Upper lobe of right lung (tissue), 1 donor: Measurements from ENCODE around the gene DYNAP. TPM values are rescaled to one million over a fixed set of nuclear protein-coding genes. Genes with fewer than 3 reads are reported as not detected.

Experiments used
- ATAC-seq: fragments of 200-7000 bp; cut with Tn5 transposase; one replicate; pipeline ENCODE4 v1.9.1; 2020; ENCODE audit warnings: mild to moderate bottlenecking, moderate library complexity
- DNase-seq: peaks from one replicate; pipeline ENCODE4 v3.0.0-alpha.2; 2020
- H3K27ac ChIP-seq: fragments of 200-600 bp; one replicate; pipeline ENCODE4 v1.8.0; 2022
- H3K27me3 ChIP-seq: fragments of 200-600 bp; one replicate; pipeline ENCODE4 v1.8.0; 2022; ENCODE audit warnings: mild to moderate bottlenecking
- H3K36me3 ChIP-seq: fragments of 200-600 bp; one replicate; pipeline ENCODE4 v1.8.0; 2022
- H3K4me1 ChIP-seq: fragments of 200-600 bp; one replicate; pipeline ENCODE4 v1.8.0; 2022
- H3K4me3 ChIP-seq: fragments of 200-600 bp; one replicate; pipeline ENCODE4 v1.8.0; 2022; ENCODE audit warnings: mild to moderate bottlenecking
- H3K9me3 ChIP-seq: fragments of 200-600 bp; one replicate; pipeline ENCODE4 v1.8.0; 2022
- intact Hi-C: fragments of 100-400 bp; cut with DNase I; formaldehyde crosslinking; loops from one replicate; pipeline ENCODE4 v1.11.0; 2022
- total RNA-seq: library from RNA; stranded (reverse); fragmentation: NEBNext Ultra II Directional; extraction: Animal tissue kit (Norgen Biotek cat#: 25700); gene quantifications from one replicate; pipeline ENCODE4 v1.2.1, GENCODE V29; 2021
- TF ChIP-seq, protein P1 (sequence below): fragments of 200-600 bp; IDR thresholded peaks from one replicate; pipeline ENCODE4 v1.8.0; 2022; ENCODE audit warnings: antibody characterized with exemption
- donor health status: DM: no; HTN: yes; CAD: no; lungs with severe emphysema.

The DYNAP gene
- total RNA-seq, 1 donor from 2014 or later: not detected

DNA sequence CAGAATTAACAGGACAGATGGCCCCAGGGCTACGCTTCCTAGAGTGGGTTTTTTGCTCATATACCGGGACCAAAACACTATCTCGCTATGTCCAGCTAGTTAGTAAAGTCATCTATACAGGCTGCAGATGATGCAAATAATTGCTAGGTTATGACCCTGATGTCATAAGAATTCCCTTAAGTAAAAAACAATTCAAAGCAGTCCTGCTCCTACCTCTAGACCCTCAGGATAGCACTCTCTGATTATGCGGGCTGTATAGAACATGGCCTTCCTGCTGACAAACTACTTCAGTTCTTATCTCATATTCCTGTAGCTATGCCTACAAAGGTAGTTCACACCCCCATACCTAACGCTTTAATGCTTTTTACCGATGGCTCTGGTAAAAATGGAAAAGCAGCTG, 13.2 kb downstream of the DYNAP start:
- Histone ChIP-seq H3K9me3 (no peaks in the 10 kb centered on the region), H3K36me3 (no peaks in the 10 kb centered on the region), H3K4me1 (no peaks in the 10 kb centered on the region), H3K27ac (no peak overlapping the region), H3K4me3 (no peak overlapping the region), H3K27me3 (no peaks in the 10 kb centered on the region)
- ATAC-seq (no peak), DNase-seq (no peak)
- TF ChIP-seq, protein P1, sequence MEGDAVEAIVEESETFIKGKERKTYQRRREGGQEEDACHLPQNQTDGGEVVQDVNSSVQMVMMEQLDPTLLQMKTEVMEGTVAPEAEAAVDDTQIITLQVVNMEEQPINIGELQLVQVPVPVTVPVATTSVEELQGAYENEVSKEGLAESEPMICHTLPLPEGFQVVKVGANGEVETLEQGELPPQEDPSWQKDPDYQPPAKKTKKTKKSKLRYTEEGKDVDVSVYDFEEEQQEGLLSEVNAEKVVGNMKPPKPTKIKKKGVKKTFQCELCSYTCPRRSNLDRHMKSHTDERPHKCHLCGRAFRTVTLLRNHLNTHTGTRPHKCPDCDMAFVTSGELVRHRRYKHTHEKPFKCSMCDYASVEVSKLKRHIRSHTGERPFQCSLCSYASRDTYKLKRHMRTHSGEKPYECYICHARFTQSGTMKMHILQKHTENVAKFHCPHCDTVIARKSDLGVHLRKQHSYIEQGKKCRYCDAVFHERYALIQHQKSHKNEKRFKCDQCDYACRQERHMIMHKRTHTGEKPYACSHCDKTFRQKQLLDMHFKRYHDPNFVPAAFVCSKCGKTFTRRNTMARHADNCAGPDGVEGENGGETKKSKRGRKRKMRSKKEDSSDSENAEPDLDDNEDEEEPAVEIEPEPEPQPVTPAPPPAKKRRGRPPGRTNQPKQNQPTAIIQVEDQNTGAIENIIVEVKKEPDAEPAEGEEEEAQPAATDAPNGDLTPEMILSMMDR: no peak
- intact Hi-C loops: no loop called here

DNA sequence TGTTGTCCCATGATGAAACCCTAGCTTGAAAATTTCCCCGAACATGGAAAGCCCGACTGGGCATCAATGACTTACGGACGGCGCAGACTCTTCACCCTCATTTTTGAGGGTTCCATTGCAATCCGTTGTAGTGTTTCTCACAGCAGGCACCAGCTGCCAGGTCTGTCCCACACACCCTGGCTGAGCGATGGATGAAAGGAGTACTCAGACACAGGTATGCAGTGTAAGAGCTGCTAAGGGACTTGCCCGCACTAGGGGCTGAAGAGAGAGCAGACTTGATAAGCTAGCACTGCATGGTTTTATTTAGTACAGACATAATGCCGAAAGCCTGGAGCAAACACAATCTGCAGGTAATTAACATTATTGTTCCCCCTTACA, 15.8 kb downstream of the DYNAP start:
- DNase-seq: peak; percentile 59
- Histone ChIP-seq H3K36me3 (no peaks in the 10 kb centered on the region), H3K27ac (peak overlapping the region; percentile 83), H3K4me3 (peak overlapping the region; percentile 37), H3K27me3 (no peaks in the 10 kb centered on the region), H3K4me1 (no peaks in the 10 kb centered on the region), H3K9me3 (no peaks in the 10 kb centered on the region)
- peak; percentile 83 for ATAC-seq
- TF ChIP-seq, protein P1: no peak
- intact Hi-C loops: no loop called here

GRCh38 chr18:54607213-54608027, 16.4 kb downstream of the DYNAP start:
- Histone ChIP-seq H3K27ac (peak overlapping the region; percentile 83), H3K9me3 (no peaks in the 10 kb centered on the region), H3K4me1 (no peaks in the 10 kb centered on the region), H3K36me3 (no peaks in the 10 kb centered on the region), H3K27me3 (no peaks in the 10 kb centered on the region), H3K4me3 (peak overlapping the region; percentile 37)
- ATAC-seq (peak; percentile 74), DNase-seq (no peak)
- intact Hi-C loops: no loop called here
- TF ChIP-seq, protein P1: no peak

DNA sequence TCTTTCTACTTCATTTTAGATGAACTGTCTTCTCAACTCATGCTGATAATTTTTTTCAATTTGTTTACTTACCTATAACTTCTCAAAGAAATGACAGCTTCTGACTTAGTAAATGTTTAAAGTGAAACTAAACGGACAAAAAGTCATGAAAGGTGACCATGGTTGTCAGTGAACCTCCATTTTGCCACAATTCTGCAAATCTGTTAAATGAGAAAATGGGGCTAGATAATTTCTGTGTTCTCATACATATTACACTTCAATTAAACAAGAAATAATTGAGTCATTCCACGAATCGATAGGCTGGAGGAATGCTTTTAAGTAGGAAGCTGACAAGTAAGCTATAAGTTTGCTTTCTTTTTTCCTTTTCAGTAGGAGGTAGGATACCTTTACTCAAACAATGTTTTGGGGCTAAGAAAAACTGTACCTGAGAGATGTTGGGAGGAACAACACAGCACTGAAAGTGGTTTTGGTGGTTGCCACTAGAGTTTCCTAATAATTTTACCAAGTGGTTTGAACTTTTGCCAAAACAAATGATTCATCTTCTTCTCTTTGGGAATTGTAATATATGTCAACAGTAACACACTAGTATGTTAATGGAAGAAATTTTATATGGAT, 17.1 kb downstream of the DYNAP start:
- intact Hi-C loops: no loop called here
- Histone ChIP-seq H3K9me3 (no peaks in the 10 kb centered on the region), H3K27me3 (no peaks in the 10 kb centered on the region), H3K4me3 (peak overlapping the region; percentile 37), H3K36me3 (no peaks in the 10 kb centered on the region), H3K27ac (peak overlapping the region; percentile 83), H3K4me1 (no peaks in the 10 kb centered on the region)
- ATAC-seq (no peak), DNase-seq (no peak)
- TF ChIP-seq, protein P1: no peak

DNA sequence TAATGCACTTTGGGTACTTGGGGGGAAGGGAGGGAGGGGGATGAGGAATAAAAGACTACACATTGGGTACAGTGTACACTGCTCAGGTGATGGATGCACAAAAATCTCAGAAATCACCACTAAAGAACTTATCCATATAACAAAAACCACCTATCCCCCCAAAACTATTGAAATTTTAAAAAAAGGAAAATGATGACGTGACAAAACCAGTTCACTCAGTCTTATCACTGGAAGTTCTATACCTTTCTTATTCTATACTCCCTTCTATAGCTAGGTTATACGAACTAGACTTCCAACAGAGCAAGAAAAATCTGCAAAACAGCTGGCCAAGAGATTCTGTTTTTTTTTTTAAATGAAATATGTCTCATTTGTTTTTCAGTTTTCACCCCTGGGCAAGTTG, 20.8 kb downstream of the DYNAP start:
- Histone ChIP-seq H3K4me3 (no peak overlapping the region), H3K9me3 (no peaks in the 10 kb centered on the region)
- intact Hi-C loops: no loop called here

More for the DNA sequence above, 20.8 kb downstream of the DYNAP start:
- H3K27me3 ChIP-seq: no peaks in the 10 kb centered on the region
- no peak overlapping the region for H3K27ac ChIP-seq
- TF ChIP-seq, protein P1: no peak
- no peaks in the 10 kb centered on the region for H3K36me3 ChIP-seq
- no peaks in the 10 kb centered on the region for H3K4me1 ChIP-seq
- ATAC-seq (no peak), DNase-seq (no peak)
